Mucosa of descending colon (tissue), 3 donors: ENCODE data around the gene ANKRD33B. TPM values are rescaled to one million over a fixed set of nuclear protein-coding genes. Genes with fewer than 3 reads are reported as not detected.

Experiments
- ATAC-seq: fragments of 200-7000 bp; cut with Tn5 transposase; one replicate; pipeline ENCODE4 v1.9.1; 2020; ENCODE audit warnings: mild to moderate bottlenecking, moderate library complexity
- DNase-seq, 3 donors: peaks; one replicate each; pipeline ENCODE4 v3.0.0-alpha.2; 2020
- H3K36me3 ChIP-seq: fragments of 200-600 bp; one replicate; pipeline ENCODE4 v1.8.0; 2021; ENCODE audit warnings: low read depth, mild to moderate bottlenecking
- H3K4me1 ChIP-seq: fragments of 200-600 bp; one replicate; pipeline ENCODE4 v1.8.0; 2021; ENCODE audit warnings: low read depth, mild to moderate bottlenecking
- H3K4me3 ChIP-seq: fragments of 200-600 bp; one replicate; pipeline ENCODE4 v1.8.0; 2021; ENCODE audit warnings: mild to moderate bottlenecking
- H3K9me3 ChIP-seq: fragments of 200-600 bp; one replicate; pipeline ENCODE4 v1.8.0; 2021; ENCODE audit warnings: mild to moderate bottlenecking
- intact Hi-C, 2 donors: fragments of 100-400 bp; cut with DNase I in 1 of 2; cut with micrococcal nuclease in 1 of 2; formaldehyde crosslinking; loops; one replicate each; pipeline versions ENCODE4 v1.11.0 to v1.11.1; 2022; cut with DNase I, micrococcal nuclease
- total RNA-seq, 3 donors: library from RNA; stranded (reverse); fragmentation: NEBNext Ultra II Directional in 2 of 3; extraction: Animal tissue kit (Norgen Biotek cat#: 25700) in 2 of 3; gene quantifications; one replicate each; pipeline versions ENCODE4 v1.2.1 to v1.2.4, GENCODE V29; 2021 to 2023
- TF ChIP-seq, protein P1 (sequence below): fragments of 200-600 bp; IDR thresholded peaks from one replicate; pipeline ENCODE4 v1.8.0; 2022; ENCODE audit warnings: antibody characterized with exemption, mild to moderate bottlenecking
- donor health status: DM: no; HTN: no; CAD: no; lungs with moderate emphysema.
- donor health status: DM: no; HTN: no; CAD: no.
- donor health status: DM: no; HTN: yes; CAD: no.

Gene ANKRD33B
- total RNA-seq, 3 donors from 2014 or later: 0.96 to 3.3 (median 1.7) TPM

DNA sequence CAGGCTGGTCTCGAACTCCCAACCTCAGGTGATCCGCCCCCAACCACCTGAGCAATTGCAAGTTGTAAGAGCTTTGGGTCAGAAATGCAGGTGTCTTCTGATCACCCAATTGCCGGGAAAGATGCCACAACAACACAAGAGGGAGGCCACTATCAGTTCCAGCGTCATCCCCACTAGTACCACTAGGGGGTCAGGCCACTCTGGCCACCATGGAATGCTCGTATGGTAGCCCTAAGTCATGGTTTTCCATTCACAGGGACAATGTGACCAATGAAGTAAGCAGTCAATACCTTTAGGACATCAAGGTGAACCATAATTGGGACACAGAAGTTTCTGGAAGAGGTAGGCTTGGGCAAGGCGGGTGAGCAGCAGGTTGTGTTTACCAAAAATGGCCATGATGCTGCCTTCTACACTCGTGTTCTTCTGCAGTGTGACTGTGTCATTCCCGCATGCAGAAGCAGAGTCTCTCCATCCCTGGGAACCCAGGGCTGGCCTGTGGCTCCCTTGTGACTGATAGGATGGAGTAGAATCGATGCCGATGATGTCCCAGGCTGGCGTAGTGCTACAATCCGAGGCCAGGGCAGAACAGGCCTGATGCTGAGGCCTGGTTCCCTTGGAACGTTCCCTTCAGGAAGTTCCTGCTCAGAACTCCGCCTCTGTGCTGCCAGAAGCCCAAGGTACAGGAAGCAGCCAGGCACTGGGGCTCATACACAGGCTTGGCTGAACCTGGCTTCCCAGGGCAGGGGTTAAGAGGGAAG lies 42.2 kb upstream of the ANKRD33B start:
- H3K4me3 ChIP-seq: no peak overlapping the region
- TF ChIP-seq, protein P1, sequence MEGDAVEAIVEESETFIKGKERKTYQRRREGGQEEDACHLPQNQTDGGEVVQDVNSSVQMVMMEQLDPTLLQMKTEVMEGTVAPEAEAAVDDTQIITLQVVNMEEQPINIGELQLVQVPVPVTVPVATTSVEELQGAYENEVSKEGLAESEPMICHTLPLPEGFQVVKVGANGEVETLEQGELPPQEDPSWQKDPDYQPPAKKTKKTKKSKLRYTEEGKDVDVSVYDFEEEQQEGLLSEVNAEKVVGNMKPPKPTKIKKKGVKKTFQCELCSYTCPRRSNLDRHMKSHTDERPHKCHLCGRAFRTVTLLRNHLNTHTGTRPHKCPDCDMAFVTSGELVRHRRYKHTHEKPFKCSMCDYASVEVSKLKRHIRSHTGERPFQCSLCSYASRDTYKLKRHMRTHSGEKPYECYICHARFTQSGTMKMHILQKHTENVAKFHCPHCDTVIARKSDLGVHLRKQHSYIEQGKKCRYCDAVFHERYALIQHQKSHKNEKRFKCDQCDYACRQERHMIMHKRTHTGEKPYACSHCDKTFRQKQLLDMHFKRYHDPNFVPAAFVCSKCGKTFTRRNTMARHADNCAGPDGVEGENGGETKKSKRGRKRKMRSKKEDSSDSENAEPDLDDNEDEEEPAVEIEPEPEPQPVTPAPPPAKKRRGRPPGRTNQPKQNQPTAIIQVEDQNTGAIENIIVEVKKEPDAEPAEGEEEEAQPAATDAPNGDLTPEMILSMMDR: no peak
- intact Hi-C loops: no loop called here
- H3K4me1 ChIP-seq: no peaks in the 10 kb centered on the region
- no peak for ATAC-seq
- H3K9me3 ChIP-seq: no peaks in the 10 kb centered on the region
- no peaks in the 10 kb centered on the region for H3K36me3 ChIP-seq
- no peak for DNase-seq

DNA sequence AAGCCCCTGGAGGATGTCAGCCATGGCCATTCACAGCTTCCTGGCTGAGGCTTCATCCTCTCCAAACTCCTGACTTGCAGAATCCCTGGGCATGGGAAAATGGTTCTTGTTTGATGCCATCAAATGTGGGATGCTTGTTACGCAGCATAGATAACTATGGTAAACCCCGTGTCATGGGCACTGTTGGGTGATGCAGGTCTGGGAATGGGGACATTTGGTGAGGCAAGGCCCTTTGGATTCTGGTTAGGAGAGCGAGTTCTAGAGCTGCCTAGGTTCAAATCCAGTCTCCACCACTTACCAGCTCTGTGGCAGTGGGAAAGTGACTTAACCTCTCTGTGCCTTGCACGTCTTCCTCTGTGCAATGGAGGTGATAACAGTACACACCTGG lies 41.7 kb upstream of the ANKRD33B start:
- TF ChIP-seq, protein P1: no peak
- Histone ChIP-seq H3K4me3 (no peak overlapping the region), H3K36me3 (no peaks in the 10 kb centered on the region), H3K4me1 (no peaks in the 10 kb centered on the region), H3K9me3 (no peaks in the 10 kb centered on the region)
- DNase-seq (no peak), ATAC-seq (no peak)
- intact Hi-C loops: no loop called here

DNA sequence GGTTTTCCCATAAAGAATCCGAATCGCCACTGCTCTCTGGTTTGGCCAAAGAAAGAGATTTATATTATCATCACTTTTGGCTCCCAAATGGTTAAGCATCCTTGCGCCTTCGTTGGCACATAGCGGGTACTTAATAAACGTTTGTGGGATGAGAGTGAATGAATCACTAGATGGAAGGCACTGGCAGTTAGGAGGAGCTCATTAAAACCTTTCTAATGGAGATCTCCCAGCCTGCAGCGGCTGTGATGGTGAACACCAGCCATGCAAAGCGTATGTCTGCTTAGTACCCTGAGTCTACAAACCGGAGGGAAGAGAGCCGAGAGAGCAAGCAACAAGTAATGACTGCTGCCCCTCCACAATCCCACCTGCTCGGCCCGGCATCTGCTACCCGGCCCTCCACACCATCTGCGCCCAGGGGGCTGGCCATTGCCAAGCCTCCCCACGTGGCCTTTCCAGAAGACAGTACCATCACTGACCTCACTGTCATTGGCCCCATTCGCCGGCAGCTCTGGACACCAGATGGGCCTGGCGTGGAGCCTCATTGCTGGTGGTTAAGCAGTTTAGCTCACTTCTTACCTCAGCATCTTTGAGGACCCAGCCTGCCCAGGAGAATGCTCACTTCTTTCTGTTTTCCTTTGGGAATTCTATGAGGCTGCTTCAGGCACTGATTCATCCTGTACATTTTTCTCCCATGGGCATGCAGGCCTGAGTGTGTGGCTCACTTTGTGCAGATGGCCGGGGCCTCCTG lies 39.3 kb upstream of the ANKRD33B start:
- intact Hi-C loops: no loop called here
- TF ChIP-seq, protein P1: no peak
- DNase-seq (no peak), ATAC-seq (no peak)
- Histone ChIP-seq H3K36me3 (no peaks in the 10 kb centered on the region), H3K4me1 (no peaks in the 10 kb centered on the region), H3K4me3 (no peak overlapping the region), H3K9me3 (no peaks in the 10 kb centered on the region)

DNA sequence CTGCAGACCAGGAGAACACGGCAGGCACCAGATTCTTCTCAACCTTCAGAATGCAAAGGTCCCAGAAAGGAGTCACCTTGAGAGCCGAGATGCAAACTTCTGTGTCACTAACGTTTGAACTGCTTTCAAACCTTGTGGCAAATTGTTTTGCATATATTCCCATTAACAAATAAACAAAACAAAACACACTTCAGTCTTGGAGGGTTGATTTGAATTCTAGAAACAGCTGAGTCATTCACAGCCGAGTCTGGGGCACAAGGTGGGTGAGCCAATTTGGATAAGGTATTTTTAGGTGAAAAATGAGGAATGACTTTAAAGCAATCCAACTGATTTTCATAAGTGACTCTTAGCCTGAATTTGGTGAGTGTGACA lies 38.8 kb upstream of the ANKRD33B start:
- TF ChIP-seq, protein P1: no peak
- no peak for DNase-seq
- ATAC-seq: no peak
- Histone ChIP-seq H3K36me3 (no peaks in the 10 kb centered on the region), H3K4me1 (no peaks in the 10 kb centered on the region), H3K4me3 (no peak overlapping the region), H3K9me3 (no peaks in the 10 kb centered on the region)
- intact Hi-C loops: no loop called here

DNA sequence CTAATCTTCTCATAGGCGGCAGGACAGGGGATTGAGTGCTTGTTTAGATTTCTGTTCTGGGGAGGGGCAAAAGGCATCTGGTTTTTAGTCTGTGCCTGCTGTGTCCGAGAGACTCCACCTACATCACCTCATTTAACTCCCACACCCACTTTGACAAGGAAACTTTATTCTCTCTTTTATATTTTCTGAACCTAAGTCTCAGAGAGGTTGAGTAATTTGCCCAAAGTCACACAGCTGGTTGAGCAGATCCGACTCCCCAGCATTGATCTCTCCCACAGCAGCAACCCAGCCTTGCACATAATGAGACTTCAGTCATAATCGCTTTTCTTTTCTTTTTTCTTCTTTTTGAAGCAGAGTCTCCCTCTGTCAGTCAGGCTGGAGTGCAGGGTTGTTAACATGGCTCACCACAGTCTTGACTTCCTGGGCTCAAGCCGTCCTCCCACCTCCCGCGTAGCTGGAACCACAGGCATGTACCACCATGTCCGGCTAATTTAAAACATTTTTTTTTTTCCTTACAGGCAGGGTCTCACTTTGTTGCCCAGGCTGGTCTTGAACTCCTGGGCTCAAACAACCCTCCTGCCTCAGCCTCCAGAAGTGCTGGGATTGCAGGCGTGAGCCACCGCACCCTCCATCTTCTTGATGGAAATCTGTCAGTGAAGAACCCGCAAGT lies 36.5 kb upstream of the ANKRD33B start:
- Histone ChIP-seq H3K4me1 (no peaks in the 10 kb centered on the region), H3K9me3 (no peaks in the 10 kb centered on the region), H3K4me3 (no peak overlapping the region), H3K36me3 (no peaks in the 10 kb centered on the region)
- ATAC-seq (no peak), DNase-seq (no peak)
- TF ChIP-seq, protein P1: no peak
- intact Hi-C loops: no loop called here
